A549 treated with CpdA at 1 μM for 4 hours (cell line): ENCODE results near the gene GTF2B. TPM values are rescaled to one million over a fixed set of nuclear protein-coding genes. Genes with fewer than 3 reads are reported as not detected.

Experiments used
- total RNA-seq: library from RNA; stranded (reverse); fragments of 200-300 nt; extraction: Qiagen RNA extraction; gene quantifications from 5 replicates; pipeline ENCODE4 v1.2.3, GENCODE V29; 2022; ENCODE audit warnings: low read depth

Gene GTF2B
- total RNA-seq: 27.4 to 32.3 TPM (median 28.0 TPM) in 5 replicates

DNA sequence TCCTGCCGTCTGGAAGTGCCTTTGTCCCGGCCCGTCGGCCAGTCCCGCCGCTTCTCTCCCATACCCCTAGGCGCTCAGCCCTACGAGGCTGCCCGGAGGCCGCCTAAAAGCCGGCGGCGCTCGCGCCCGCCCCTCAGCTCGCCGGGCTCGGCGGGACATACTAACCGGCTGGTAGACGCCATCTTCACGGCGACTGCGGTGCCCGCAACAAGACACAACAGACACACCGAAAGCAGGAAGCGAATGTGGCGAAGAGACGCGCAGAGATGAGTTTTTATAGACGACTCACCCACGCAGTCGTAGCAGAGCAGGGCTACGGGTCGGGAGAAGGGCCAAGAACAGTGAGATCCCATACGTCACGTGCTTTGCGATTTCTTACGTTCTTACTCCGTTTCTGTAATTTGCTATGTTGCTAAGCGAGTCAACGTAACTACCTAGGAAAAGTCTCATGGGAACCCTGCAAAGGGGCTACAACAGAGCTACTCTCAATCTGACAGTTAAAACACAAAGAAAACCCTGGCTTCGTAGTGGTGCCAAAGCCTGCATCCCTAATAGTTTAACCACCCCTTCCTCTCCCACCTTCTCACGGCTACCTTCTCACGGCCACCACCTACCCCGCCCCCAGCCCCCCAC lies at the start of gene GTF2B:
Gene GTF2B (minus strand): TSS at position 250 of the 633 bp plus-strand sequence. CDS start 68 bp downstream, at position 182.

Other genes starting within 250 kb of the GTF2B start
- 10.8 to 17.5 TPM (median 16.0 TPM) in 5 replicates for gene PKN2, start 207.3 kb downstream of the GTF2B start, total RNA-seq
- gene KYAT3, start 101.1 kb upstream of the GTF2B start, total RNA-seq: 5.6 to 8.8 TPM (median 6.7 TPM) in 5 replicates
- 2.3 to 3.1 TPM (median 2.6 TPM) in 5 replicates for gene RBMXL1, start 101.1 kb upstream of the GTF2B start, total RNA-seq
- 1.1 to 1.3 TPM (median 1.3 TPM) in 5 replicates for gene GBP3, start 131.3 kb upstream of the GTF2B start, total RNA-seq
- 0.07 to 0.34 TPM (median 0.13 TPM) in 5 replicates for gene GBP1, start 173.6 kb upstream of the GTF2B start, total RNA-seq
- gene GBP2, start 234.5 kb upstream of the GTF2B start, total RNA-seq: 0.74 to 1.3 TPM (median 0.91 TPM) in 5 replicates